NCI-H2227 (cell line): ENCODE data around the gene HS3ST1.

ENCODE experiments used
- DNase-seq: peaks from one replicate; lab custom pipeline; 2025; ENCODE audit not compliant: unreplicated experiment; lab: John Stamatoyannopoulos, UW

Gene HS3ST1

GRCh38 chr4:11435557-11435956 lies 6.9 kb upstream of the HS3ST1 start:
- no peak for DNase-seq

- no peak for DNase-seq
Observed at GRCh38 chr4:11431111-11431510, 2.4 kb upstream of the HS3ST1 start.

- DNase-seq, result no peak
Observed at GRCh38 chr4:11430536-11430935, 1.8 kb upstream of the HS3ST1 start.

GRCh38 chr4:11429699-11430045 lies 978 bp upstream of the HS3ST1 start:
- DNase-seq, result no peak

GRCh38 chr4:11428899-11429698 lies 405 bp upstream of the HS3ST1 start:
- peak; percentile 82 for DNase-seq

- DNase-seq, result no peak
Observed at GRCh38 chr4:11427121-11427996, 1.3 kb downstream of the HS3ST1 start.

- DNase-seq, result no peak
Observed at GRCh38 chr4:11426731-11427120, 2.0 kb downstream of the HS3ST1 start.

- no peak for DNase-seq
Observed at GRCh38 chr4:11426003-11426402, 2.7 kb downstream of the HS3ST1 start.

- no peak for DNase-seq
Observed at GRCh38 chr4:11424856-11425255, 3.8 kb downstream of the HS3ST1 start.

- DNase-seq, result peak; percentile 37
Observed at GRCh38 chr4:11424000-11424399, 4.7 kb downstream of the HS3ST1 start.

- DNase-seq, result no peak
Observed at GRCh38 chr4:11423465-11423864, 5.2 kb downstream of the HS3ST1 start.

GRCh38 chr4:11421116-11421515 lies 7.6 kb downstream of the HS3ST1 start:
- DNase-seq, result no peak

- DNase-seq, result no peak
Observed at GRCh38 chr4:11420327-11420726, 8.4 kb downstream of the HS3ST1 start.

GRCh38 chr4:11418610-11419009 lies 10.1 kb downstream of the HS3ST1 start:
- no peak for DNase-seq

- no peak for DNase-seq
Observed at GRCh38 chr4:11416767-11417113, 12.0 kb downstream of the HS3ST1 start.

GRCh38 chr4:11416071-11416766 lies 12.5 kb downstream of the HS3ST1 start:
- no peak for DNase-seq

- no peak for DNase-seq
Observed at GRCh38 chr4:11415409-11416070, 13.2 kb downstream of the HS3ST1 start.

- DNase-seq, result no peak
Observed at GRCh38 chr4:11412211-11412610, 16.5 kb downstream of the HS3ST1 start.

GRCh38 chr4:11409632-11410031 lies 19.1 kb downstream of the HS3ST1 start:
- no peak for DNase-seq

GRCh38 chr4:11408233-11408967 lies 20.3 kb downstream of the HS3ST1 start:
- no peak for DNase-seq

GRCh38 chr4:11407551-11407950 lies 21.1 kb downstream of the HS3ST1 start:
- DNase-seq, result no peak
